Liver (tissue), 9 donors: ENCODE data around the gene LZTS3. TPM values are rescaled to one million over a fixed set of nuclear protein-coding genes. Genes with fewer than 3 reads are reported as not detected.

Source experiments
- DNase-seq: peaks from one replicate; pipeline ENCODE4 v3.0.0-alpha.2; 2017; ENCODE audit warnings: low spot score
- H3K27ac ChIP-seq, 2 donors: one replicate each; pipeline ENCODE4 v1.7.0; 2013; ENCODE audit warnings: inconsistent platforms in 2 of 2, low read length in 2 of 2, control low read depth in 1 of 2, low read depth in 1 of 2, mild to moderate bottlenecking in 1 of 2
- H3K27me3 ChIP-seq, 4 donors: one replicate each; pipeline versions ENCODE4 v1.6.1 to v1.7.0; 2013; ENCODE audit warnings: low read length in 3 of 4, inconsistent platforms in 1 of 4, mild to moderate bottlenecking in 1 of 4, moderate library complexity in 1 of 4; ENCODE audit not compliant: control insufficient read depth in 4 of 4, insufficient read depth in 4 of 4
- H3K36me3 ChIP-seq, 4 donors: one replicate each; pipeline versions ENCODE4 v1.6.1 to v1.7.0; 2013; ENCODE audit warnings: low read length in 3 of 4, mild to moderate bottlenecking in 3 of 4, low read depth in 1 of 4, moderate library complexity in 1 of 4; ENCODE audit not compliant: control insufficient read depth in 4 of 4, insufficient read depth in 3 of 4
- H3K4me1 ChIP-seq, 4 donors: one replicate each; pipeline versions ENCODE4 v1.6.1 to v1.7.0; 2013; ENCODE audit warnings: low read length in 3 of 4, mild to moderate bottlenecking in 3 of 4, moderate library complexity in 1 of 4; ENCODE audit not compliant: control insufficient read depth in 4 of 4, insufficient read depth in 4 of 4
- H3K4me3 ChIP-seq, 3 donors: one replicate each; pipeline versions ENCODE4 v1.6.1 to v1.7.0; 2013; ENCODE audit warnings: low read length in 3 of 3, control low read depth in 1 of 3, low read depth in 1 of 3, mild to moderate bottlenecking in 1 of 3
- H3K9ac ChIP-seq, 2 donors: one replicate each; pipeline ENCODE4 v1.7.0; 2013; ENCODE audit warnings: low read length in 2 of 2, mild to moderate bottlenecking in 2 of 2, moderate library complexity in 2 of 2, control low read depth in 1 of 2, low read depth in 1 of 2
- H3K9me3 ChIP-seq, 4 donors: one replicate each; pipeline versions ENCODE4 v1.6.1 to v1.7.0; 2013; ENCODE audit warnings: low read length in 3 of 4; ENCODE audit not compliant: control insufficient read depth in 4 of 4
- ATF3 ChIP-seq: IDR thresholded peaks from 2 replicates; pipeline ENCODE4 v1.6.1; 2016; ENCODE audit warnings: antibody characterized with exemption
- EGR1 ChIP-seq, 2 donors: IDR thresholded peaks; 2 replicates each; pipeline ENCODE4 v1.6.1; 2016 to 2018; ENCODE audit warnings: antibody characterized with exemption in 2 of 2, low read depth in 2 of 2
- FOXA1 ChIP-seq: IDR thresholded peaks from 2 replicates; pipeline ENCODE4 v1.6.1; 2016; ENCODE audit warnings: antibody characterized with exemption
- FOXA2 ChIP-seq: IDR thresholded peaks from 2 replicates; pipeline ENCODE4 v1.6.1; 2016; ENCODE audit warnings: antibody characterized with exemption
- GABPA ChIP-seq, 2 donors: IDR thresholded peaks in 1 of 2; conservative IDR thresholded peaks in 1 of 2; 2 replicates each; pipeline ENCODE4 v1.6.1; 2016; ENCODE audit warnings: antibody characterized with exemption in 2 of 2, mild to moderate bottlenecking in 1 of 2, moderate library complexity in 1 of 2
- HNF4A ChIP-seq, 2 donors: conservative IDR thresholded peaks; 2 replicates each; pipeline ENCODE4 v1.6.1; 2016; ENCODE audit warnings: antibody characterized with exemption in 2 of 2, mild to moderate bottlenecking in 2 of 2
- HNF4G ChIP-seq: IDR thresholded peaks from 2 replicates; pipeline ENCODE4 v1.6.1; 2016; ENCODE audit warnings: antibody characterized with exemption
- JUND ChIP-seq, 2 donors: IDR thresholded peaks; 2 replicates each; pipeline ENCODE4 v1.6.1; 2016; ENCODE audit warnings: antibody characterized with exemption in 2 of 2
- MAX ChIP-seq: IDR thresholded peaks from 2 replicates; pipeline ENCODE4 v1.6.1; 2016; ENCODE audit warnings: antibody characterized with exemption
- NR2F2 ChIP-seq: IDR thresholded peaks from 2 replicates; pipeline ENCODE4 v1.6.1; 2016; ENCODE audit warnings: antibody characterized with exemption
- RAD21 ChIP-seq, 2 donors: IDR thresholded peaks; 2 replicates each; pipeline ENCODE4 v1.6.1; 2016; ENCODE audit warnings: antibody characterized with exemption in 2 of 2, mild to moderate bottlenecking in 2 of 2
- RXRA ChIP-seq, 2 donors: IDR thresholded peaks; 2 replicates each; pipeline ENCODE4 v1.6.1; 2017 to 2018; ENCODE audit warnings: antibody characterized with exemption in 2 of 2, mild to moderate bottlenecking in 1 of 2
- SP1 ChIP-seq: IDR thresholded peaks from 2 replicates; pipeline ENCODE4 v1.6.1; 2018; ENCODE audit warnings: antibody characterized with exemption, mild to moderate bottlenecking
- TAF1 ChIP-seq: conservative IDR thresholded peaks from 2 replicates; pipeline ENCODE4 v1.6.1; 2016; ENCODE audit warnings: antibody characterized with exemption, mild to moderate bottlenecking
- YY1 ChIP-seq: IDR thresholded peaks from 2 replicates; pipeline ENCODE4 v1.6.1; 2016; ENCODE audit warnings: antibody characterized with exemption, mild to moderate bottlenecking
- WGBS: extraction: QIAGEN DNeasy Blood & Tissue Kit; methylation state at CpG from one replicate; pipeline ENCODE4 v1.1.7; 2013; 5-methylcytosine and 5-hydroxymethylcytosine counted together
- polyA plus RNA-seq, 2 donors: library from polyadenylated mRNA; stranded (reverse) in 1 of 2; unstranded in 1 of 2; fragments of 200-250 nt in 1 of 2; fragments of >200 nt in 1 of 2; fragmentation: Nextera tagmentation in 1 of 2; extraction: Ambion mirVana in 1 of 2; gene quantifications; one replicate each; pipeline versions ENCODE4 v1.2.1 to v1.2.3, GENCODE V29; 2013 to 2015
- total RNA-seq, 2 donors: library from RNA; depleted of rRNA; stranded (reverse); fragments of >200 nt; gene quantifications; one replicate each; pipeline ENCODE4 v1.2.3, GENCODE V29; 2014
- TF ChIP-seq, protein P1 (sequence below): IDR thresholded peaks from 2 replicates; pipeline ENCODE4 v1.6.1; 2016; ENCODE audit warnings: antibody characterized with exemption
- TF ChIP-seq, protein P2 (sequence below): IDR thresholded peaks from 2 replicates; pipeline ENCODE4 v1.6.1; 2016; ENCODE audit warnings: antibody characterized with exemption, mild to moderate bottlenecking
- TF ChIP-seq, protein P3 (sequence below): fragments of 150-350 bp; IDR thresholded peaks from 2 replicates; pipeline ENCODE4 v1.5.1; 2017; ENCODE audit warnings: improper control_type of control experiment, low read depth, low read length; ENCODE audit not compliant: missing input control
- donor health status: healthy.
- donor health status: healthy.
- donor health status: healthy.
- donor health status: healthy.
- donor health status: healthy.

The LZTS3 gene
- total and polyA plus RNA-seq, 4 donors: 1.9 to 3.7 (median 3.5) TPM

- no peak for DNase-seq
- TF ChIP-seq, protein P1, sequence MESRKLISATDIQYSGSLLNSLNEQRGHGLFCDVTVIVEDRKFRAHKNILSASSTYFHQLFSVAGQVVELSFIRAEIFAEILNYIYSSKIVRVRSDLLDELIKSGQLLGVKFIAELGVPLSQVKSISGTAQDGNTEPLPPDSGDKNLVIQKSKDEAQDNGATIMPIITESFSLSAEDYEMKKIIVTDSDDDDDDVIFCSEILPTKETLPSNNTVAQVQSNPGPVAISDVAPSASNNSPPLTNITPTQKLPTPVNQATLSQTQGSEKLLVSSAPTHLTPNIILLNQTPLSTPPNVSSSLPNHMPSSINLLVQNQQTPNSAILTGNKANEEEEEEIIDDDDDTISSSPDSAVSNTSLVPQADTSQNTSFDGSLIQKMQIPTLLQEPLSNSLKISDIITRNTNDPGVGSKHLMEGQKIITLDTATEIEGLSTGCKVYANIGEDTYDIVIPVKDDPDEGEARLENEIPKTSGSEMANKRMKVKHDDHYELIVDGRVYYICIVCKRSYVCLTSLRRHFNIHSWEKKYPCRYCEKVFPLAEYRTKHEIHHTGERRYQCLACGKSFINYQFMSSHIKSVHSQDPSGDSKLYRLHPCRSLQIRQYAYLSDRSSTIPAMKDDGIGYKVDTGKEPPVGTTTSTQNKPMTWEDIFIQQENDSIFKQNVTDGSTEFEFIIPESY: no peak
- TF ChIP-seq GABPA (IDR thresholded peaks at IDR 0.05 in 1 of 2, conservative IDR thresholded peaks at IDR 0.05 in 1 of 2): no peak
- H3K36me3 ChIP-seq: no peaks in the 10 kb centered on the region
- no peak overlapping the region for H3K9ac ChIP-seq
- H3K4me1 ChIP-seq: peaks cover 6 to 24% (median 18%) of the 10 kb centered on the region in 4 donors
- H3K27me3 ChIP-seq: no peaks in the 10 kb centered on the region
- WGBS: 92% methylated on average over 14 of the region's 14 CpGs
- no peak overlapping the region for H3K27ac ChIP-seq
- no peaks in the 10 kb centered on the region for H3K9me3 ChIP-seq
- no peak overlapping the region for H3K4me3 ChIP-seq
Measured at GRCh38 chr20:3171391-3172125, 1.8 kb downstream of the LZTS3 start.

DNA sequence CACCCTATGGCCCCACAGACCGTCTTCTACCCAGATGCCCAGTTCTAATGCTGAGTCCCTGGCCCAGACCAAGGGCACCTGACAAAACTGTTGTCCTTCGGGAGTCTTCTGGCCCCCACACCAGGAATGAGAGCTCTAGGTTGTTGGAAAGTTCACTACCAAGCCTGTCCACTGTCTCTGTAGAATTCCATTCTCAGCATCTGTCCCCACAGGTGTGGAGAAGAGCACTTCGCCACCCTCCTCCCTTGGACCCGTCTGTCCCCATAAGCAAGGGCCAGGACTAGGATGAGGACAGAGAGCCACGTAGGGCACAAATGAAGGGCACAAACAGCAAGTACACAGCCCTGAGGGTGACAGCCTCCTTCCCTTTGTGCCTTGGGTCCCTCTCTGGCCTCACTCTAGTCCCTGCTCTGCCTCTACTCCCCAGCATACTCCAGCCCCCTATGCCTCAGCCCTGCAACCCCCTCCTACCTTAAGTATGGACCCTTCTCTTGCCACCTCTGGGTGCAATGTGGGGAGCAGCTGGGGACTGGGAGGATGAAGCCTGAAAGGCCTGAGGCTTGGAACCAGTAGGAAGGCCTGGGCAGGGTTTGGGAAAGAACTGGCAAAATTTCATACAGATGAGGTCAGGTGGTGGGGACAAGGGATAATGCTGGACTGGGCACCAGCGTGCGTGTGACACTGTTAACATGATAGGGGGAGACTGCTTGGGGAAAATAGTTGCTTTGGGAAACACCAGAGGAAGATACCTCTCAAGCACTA, 4.3 kb downstream of the LZTS3 start:
- Histone ChIP-seq H3K36me3 (no peaks in the 10 kb centered on the region), H3K4me3 (no peak overlapping the region), H3K27ac (no peak overlapping the region), H3K4me1 (peaks cover 6 to 18% (median 9%) of the 10 kb centered on the region in 4 donors), H3K9me3 (no peaks in the 10 kb centered on the region), H3K27me3 (no peaks in the 10 kb centered on the region), H3K9ac (no peak overlapping the region)
- no peak for DNase-seq
- 92% methylated on average over 7 of the region's 7 CpGs for WGBS
- TF ChIP-seq JUND (IDR thresholded peaks at IDR 0.05) (no peak), SP1 (no peak), HNF4A (conservative IDR thresholded peaks at IDR 0.05) (no peak), RXRA (IDR thresholded peaks at IDR 0.05) (no peak), FOXA2 (no peak), YY1 (no peak), TAF1 (no peak), RAD21 (IDR thresholded peaks at IDR 0.05) (no peak), FOXA1 (no peak), MAX (no peak), HNF4G (no peak), NR2F2 (no peak), EGR1 (IDR thresholded peaks at IDR 0.05; ENCODE audit: low read depth in 2 of 2) (no peak), GABPA (IDR thresholded peaks at IDR 0.05 in 1 of 2, conservative IDR thresholded peaks at IDR 0.05 in 1 of 2) (no peak), ATF3 (no peak)
- TF ChIP-seq, protein P2, sequence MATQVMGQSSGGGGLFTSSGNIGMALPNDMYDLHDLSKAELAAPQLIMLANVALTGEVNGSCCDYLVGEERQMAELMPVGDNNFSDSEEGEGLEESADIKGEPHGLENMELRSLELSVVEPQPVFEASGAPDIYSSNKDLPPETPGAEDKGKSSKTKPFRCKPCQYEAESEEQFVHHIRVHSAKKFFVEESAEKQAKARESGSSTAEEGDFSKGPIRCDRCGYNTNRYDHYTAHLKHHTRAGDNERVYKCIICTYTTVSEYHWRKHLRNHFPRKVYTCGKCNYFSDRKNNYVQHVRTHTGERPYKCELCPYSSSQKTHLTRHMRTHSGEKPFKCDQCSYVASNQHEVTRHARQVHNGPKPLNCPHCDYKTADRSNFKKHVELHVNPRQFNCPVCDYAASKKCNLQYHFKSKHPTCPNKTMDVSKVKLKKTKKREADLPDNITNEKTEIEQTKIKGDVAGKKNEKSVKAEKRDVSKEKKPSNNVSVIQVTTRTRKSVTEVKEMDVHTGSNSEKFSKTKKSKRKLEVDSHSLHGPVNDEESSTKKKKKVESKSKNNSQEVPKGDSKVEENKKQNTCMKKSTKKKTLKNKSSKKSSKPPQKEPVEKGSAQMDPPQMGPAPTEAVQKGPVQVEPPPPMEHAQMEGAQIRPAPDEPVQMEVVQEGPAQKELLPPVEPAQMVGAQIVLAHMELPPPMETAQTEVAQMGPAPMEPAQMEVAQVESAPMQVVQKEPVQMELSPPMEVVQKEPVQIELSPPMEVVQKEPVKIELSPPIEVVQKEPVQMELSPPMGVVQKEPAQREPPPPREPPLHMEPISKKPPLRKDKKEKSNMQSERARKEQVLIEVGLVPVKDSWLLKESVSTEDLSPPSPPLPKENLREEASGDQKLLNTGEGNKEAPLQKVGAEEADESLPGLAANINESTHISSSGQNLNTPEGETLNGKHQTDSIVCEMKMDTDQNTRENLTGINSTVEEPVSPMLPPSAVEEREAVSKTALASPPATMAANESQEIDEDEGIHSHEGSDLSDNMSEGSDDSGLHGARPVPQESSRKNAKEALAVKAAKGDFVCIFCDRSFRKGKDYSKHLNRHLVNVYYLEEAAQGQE: no peak
- TF ChIP-seq, protein P3, sequence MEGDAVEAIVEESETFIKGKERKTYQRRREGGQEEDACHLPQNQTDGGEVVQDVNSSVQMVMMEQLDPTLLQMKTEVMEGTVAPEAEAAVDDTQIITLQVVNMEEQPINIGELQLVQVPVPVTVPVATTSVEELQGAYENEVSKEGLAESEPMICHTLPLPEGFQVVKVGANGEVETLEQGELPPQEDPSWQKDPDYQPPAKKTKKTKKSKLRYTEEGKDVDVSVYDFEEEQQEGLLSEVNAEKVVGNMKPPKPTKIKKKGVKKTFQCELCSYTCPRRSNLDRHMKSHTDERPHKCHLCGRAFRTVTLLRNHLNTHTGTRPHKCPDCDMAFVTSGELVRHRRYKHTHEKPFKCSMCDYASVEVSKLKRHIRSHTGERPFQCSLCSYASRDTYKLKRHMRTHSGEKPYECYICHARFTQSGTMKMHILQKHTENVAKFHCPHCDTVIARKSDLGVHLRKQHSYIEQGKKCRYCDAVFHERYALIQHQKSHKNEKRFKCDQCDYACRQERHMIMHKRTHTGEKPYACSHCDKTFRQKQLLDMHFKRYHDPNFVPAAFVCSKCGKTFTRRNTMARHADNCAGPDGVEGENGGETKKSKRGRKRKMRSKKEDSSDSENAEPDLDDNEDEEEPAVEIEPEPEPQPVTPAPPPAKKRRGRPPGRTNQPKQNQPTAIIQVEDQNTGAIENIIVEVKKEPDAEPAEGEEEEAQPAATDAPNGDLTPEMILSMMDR: no peak
- TF ChIP-seq, protein P1: no peak
